Stomach (tissue), 4 donors: ENCODE data around the gene TM4SF4.

Experiments
- EP300 ChIP-seq: sonication (generic); formaldehyde crosslinking; IDR thresholded peaks from one replicate; pipeline ENCODE4 v1.6.1; 2017; ENCODE audit warnings: antibody characterized with exemption
- TF ChIP-seq, protein P1 (sequence below), 7 experiments: fragments of 450-650 bp in 4 of 7; fragments of 200-600 bp in 3 of 7; sonication (generic) in 3 of 7; IDR thresholded peaks; one replicate each; pipeline ENCODE4 v1.5.1; 2016 to 2019; ENCODE audit warnings: antibody characterized with exemption in 7 of 7, control low read depth in 2 of 7, mild to moderate bottlenecking in 1 of 7

DNA sequence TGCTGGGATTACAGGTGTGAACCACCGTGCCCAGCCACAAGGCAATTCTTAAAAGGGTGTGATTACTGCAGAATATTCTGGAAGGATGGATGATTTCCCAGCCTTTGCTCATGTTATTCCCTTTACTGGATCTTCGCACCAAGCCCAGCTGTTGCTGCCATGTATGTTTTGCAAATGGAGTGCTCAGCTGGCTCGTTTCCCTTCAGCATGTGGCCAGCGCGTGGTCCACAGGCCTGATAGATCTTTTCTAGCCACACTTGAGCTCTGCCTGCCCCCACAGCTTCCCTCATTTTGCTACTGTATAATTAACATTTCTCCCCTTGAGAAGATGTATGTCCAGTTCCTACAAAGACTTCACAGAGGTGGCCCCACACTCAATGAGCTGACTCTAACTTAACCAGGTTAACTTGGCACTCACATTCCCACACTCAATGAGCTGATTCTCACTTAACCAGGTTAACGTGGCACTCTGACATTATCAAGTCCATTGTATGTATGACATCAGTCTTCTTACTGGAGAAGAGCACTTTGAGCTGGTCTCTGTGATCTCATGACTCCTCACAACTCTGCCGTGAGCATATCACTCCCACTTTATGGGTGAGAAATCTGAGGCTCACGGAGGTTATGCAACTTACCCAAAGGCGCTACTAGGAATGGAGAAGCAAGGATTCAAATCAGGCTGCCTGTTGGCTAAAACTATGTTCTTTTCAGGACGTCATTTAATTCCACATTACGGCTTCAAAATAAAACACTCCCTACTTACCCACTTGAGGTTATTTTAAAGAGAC lies 49.2 kb downstream of the TM4SF4 start:
- TF ChIP-seq, protein P1, sequence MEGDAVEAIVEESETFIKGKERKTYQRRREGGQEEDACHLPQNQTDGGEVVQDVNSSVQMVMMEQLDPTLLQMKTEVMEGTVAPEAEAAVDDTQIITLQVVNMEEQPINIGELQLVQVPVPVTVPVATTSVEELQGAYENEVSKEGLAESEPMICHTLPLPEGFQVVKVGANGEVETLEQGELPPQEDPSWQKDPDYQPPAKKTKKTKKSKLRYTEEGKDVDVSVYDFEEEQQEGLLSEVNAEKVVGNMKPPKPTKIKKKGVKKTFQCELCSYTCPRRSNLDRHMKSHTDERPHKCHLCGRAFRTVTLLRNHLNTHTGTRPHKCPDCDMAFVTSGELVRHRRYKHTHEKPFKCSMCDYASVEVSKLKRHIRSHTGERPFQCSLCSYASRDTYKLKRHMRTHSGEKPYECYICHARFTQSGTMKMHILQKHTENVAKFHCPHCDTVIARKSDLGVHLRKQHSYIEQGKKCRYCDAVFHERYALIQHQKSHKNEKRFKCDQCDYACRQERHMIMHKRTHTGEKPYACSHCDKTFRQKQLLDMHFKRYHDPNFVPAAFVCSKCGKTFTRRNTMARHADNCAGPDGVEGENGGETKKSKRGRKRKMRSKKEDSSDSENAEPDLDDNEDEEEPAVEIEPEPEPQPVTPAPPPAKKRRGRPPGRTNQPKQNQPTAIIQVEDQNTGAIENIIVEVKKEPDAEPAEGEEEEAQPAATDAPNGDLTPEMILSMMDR (IDR thresholded peaks at IDR 0.05) = no peak
- TF ChIP-seq EP300 = no peak
